Measurements from ENCODE around the gene ATP10B.

DNA sequence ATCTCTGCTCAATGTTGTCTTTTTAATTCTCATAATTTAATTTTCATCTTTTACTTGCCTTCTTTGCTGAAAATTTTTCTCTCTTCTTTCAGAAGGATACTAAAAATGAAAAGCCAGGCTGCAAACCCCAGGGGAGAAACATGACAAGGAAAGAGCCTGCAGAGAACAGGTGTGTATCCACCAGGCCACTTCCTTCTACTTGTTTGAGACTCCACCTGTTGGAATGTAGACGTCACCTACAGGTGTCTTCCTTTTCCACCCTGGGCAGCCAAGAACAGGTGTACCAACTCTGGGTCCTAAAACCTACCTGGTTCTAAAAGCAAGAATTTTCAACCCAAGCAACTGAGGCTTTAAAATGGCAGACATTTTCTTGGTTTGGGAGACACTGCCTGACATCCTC, 166.8 kb downstream of the ATP10B start:
- TF ChIP-seq POLR2AphosphoS5 (IDR thresholded peaks at IDR 0.05; ENCODE audit: low read depth, low read length) (no peak), SIN3A (IDR thresholded peaks at IDR 0.05; ENCODE audit: borderline replicate concordance, insufficient read depth, low read length) (no peak), REST (IDR thresholded peaks at IDR 0.05; ENCODE audit: insufficient read depth in 1 of 2, low read depth in 2 of 2, low read length in 2 of 2) (no peak), TAF1 (IDR thresholded peaks at IDR 0.05; ENCODE audit: borderline replicate concordance, insufficient read depth, low read length) (no peak), FOXP2 (optimal IDR thresholded peaks at IDR 0.05; ENCODE audit: borderline replicate concordance, extremely low read depth, extremely low read length, insufficient read depth) (no peak)

Data from PFSK-1 (cell line).